ENCODE results near the gene FAM107A.

DNA sequence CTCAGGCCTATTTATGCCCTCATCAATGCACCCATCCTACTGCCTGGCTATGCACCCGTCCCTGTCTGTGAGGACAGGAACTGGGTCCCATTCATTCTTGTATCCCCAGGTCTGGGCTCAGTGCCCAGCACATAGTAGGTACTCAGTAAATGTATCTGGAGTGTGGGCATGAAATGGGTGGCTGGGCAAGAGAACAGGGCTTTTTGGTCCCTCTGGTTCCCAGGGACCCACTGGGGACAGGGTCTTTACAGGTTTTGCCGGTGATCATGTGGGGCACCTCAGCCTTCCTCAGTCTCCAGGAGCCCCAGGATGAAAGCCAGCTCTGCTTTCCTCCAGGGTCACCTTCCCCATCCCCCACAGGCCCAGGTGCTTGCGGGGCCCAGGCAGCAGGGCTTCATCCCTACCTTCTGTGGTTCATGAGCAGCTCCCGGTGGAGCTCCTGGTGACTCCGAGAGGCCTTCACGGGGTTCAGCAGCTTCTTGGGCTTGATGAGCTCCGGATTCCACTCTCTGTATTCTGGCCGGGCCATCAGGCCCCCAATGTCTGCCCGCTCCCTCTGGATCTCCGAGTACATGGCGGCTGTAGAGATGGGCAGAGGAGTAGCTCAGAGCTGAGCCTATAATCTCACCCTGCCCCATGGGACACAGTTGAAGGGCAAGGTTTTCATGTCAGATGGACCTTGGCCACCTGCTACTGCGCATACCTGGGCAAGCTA is 7.7 kb downstream of the FAM107A start:
- TF ChIP-seq EZH2phosphoT487 (IDR thresholded peaks at IDR 0.05; ENCODE audit: insufficient read depth, low read depth) (no peak), EZH2 (IDR thresholded peaks at IDR 0.05; ENCODE audit: insufficient read depth, poor library complexity, severe bottlenecking) (no peak)

All from GM23248 (cell line).